Endometrium (tissue), 2 donors: ENCODE data around the gene SZRD1.

Experiments used
- FAIRE-seq: peaks from 2 replicates; lab custom pipeline; 2012; peaks lifted over from hg19 to GRCh38; lab: Jason Lieb, UNC
- donor health status: control.
- donor health status: control.

The SZRD1 gene

GRCh38 chr1:16397120-16397519 lies 30.1 kb downstream of the SZRD1 start:
- no peak for FAIRE-seq

- no peak for FAIRE-seq
Observed at GRCh38 chr1:16398371-16398953, 31.4 kb downstream of the SZRD1 start.

GRCh38 chr1:16402742-16403141 lies 35.7 kb downstream of the SZRD1 start:
- FAIRE-seq: no peak

- no peak for FAIRE-seq
Observed at GRCh38 chr1:16405441-16405840, 38.4 kb downstream of the SZRD1 start.

- FAIRE-seq: no peak
Observed at GRCh38 chr1:16406868-16407267, 39.8 kb downstream of the SZRD1 start.

- FAIRE-seq: no peak
Observed at GRCh38 chr1:16409536-16410152, 42.6 kb downstream of the SZRD1 start.

GRCh38 chr1:16410803-16411202 lies 43.8 kb downstream of the SZRD1 start:
- no peak for FAIRE-seq

GRCh38 chr1:16413191-16413590 lies 46.1 kb downstream of the SZRD1 start:
- no peak for FAIRE-seq

- no peak for FAIRE-seq
Observed at GRCh38 chr1:16418823-16419425, 51.9 kb downstream of the SZRD1 start.

GRCh38 chr1:16420424-16421118 lies 53.5 kb downstream of the SZRD1 start:
- FAIRE-seq: no peak

GRCh38 chr1:16421201-16421600 lies 54.2 kb downstream of the SZRD1 start:
- no peak for FAIRE-seq

- FAIRE-seq: no peak
Observed at GRCh38 chr1:16422041-16422440, 55.0 kb downstream of the SZRD1 start.

GRCh38 chr1:16425125-16426025 lies 58.3 kb downstream of the SZRD1 start:
- FAIRE-seq: no peak

- FAIRE-seq: no peak
Observed at GRCh38 chr1:16430606-16431005, 63.6 kb downstream of the SZRD1 start.

GRCh38 chr1:16433030-16433429 lies 66.0 kb downstream of the SZRD1 start:
- FAIRE-seq: no peak

GRCh38 chr1:16434007-16434406 lies 67.0 kb downstream of the SZRD1 start:
- FAIRE-seq: no peak

GRCh38 chr1:16434501-16434900 lies 67.5 kb downstream of the SZRD1 start:
- no peak for FAIRE-seq

GRCh38 chr1:16436946-16437474 lies 70.0 kb downstream of the SZRD1 start, which contains the start of gene SPATA21:
SPATA21 (minus strand) TSS chr1:16437424; CDS start chr1:16431371, 6,053 bp downstream.
- FAIRE-seq: no peak

- no peak for FAIRE-seq
Observed at GRCh38 chr1:16438516-16438915, 71.5 kb downstream of the SZRD1 start.

- FAIRE-seq: no peak
Observed at GRCh38 chr1:16438924-16439323, 71.9 kb downstream of the SZRD1 start.

- FAIRE-seq: no peak
Observed at GRCh38 chr1:16440131-16440469, 73.1 kb downstream of the SZRD1 start.
